AG09309 (cell line): ENCODE results near the gene PHACTR3.
"Not testable (repeated sequence)": the region's sequence is repeated elsewhere in the genome, so short reads cannot be mapped to it uniquely, and the experiment has no call there.

Experiments
- DNase-seq: peaks from one replicate; pipeline ENCODE4 v3.0.0-alpha.2; 2010; ENCODE audit warnings: low read depth
- H3K4me3 ChIP-seq: 2 replicates; pipeline ENCODE4 v1.5.1; 2011; ENCODE audit warnings: mild to moderate bottlenecking, low read depth, low read length, moderate library complexity; ENCODE audit not compliant: control insufficient read depth
- TF ChIP-seq, protein P1 (sequence below): IDR thresholded peaks from 2 replicates; pipeline ENCODE4 v1.5.1; 2011; ENCODE audit warnings: mild to moderate bottlenecking, low read depth, low read length, inconsistent platforms; ENCODE audit not compliant: insufficient read depth, control insufficient read depth; ENCODE audit errors: missing control alignments

PHACTR3 gene

GRCh38 chr20:59845472-59845871 lies 241.1 kb downstream of the PHACTR3 start:
- no peak overlapping the region for H3K4me3 ChIP-seq
- TF ChIP-seq, protein P1, sequence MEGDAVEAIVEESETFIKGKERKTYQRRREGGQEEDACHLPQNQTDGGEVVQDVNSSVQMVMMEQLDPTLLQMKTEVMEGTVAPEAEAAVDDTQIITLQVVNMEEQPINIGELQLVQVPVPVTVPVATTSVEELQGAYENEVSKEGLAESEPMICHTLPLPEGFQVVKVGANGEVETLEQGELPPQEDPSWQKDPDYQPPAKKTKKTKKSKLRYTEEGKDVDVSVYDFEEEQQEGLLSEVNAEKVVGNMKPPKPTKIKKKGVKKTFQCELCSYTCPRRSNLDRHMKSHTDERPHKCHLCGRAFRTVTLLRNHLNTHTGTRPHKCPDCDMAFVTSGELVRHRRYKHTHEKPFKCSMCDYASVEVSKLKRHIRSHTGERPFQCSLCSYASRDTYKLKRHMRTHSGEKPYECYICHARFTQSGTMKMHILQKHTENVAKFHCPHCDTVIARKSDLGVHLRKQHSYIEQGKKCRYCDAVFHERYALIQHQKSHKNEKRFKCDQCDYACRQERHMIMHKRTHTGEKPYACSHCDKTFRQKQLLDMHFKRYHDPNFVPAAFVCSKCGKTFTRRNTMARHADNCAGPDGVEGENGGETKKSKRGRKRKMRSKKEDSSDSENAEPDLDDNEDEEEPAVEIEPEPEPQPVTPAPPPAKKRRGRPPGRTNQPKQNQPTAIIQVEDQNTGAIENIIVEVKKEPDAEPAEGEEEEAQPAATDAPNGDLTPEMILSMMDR, result no peak
- no peak for DNase-seq

- TF ChIP-seq, protein P1, result no peak
- no peak for DNase-seq
- no peak overlapping the region for H3K4me3 ChIP-seq
These were observed 243.8 kb downstream of the PHACTR3 start for GRCh38 chr20:59848182-59848581.

GRCh38 chr20:59850018-59850641 lies 245.8 kb downstream of the PHACTR3 start:
- TF ChIP-seq, protein P1, result peak; percentile 52
- no peak for DNase-seq
- H3K4me3 ChIP-seq, result no peak overlapping the region

- not testable (repeated sequence) for H3K4me3 ChIP-seq, DNase-seq
These were observed 252.2 kb downstream of the PHACTR3 start for GRCh38 chr20:59856526-59856925.

GRCh38 chr20:59856941-59857340 lies 252.6 kb downstream of the PHACTR3 start:
- DNase-seq, H3K4me3 ChIP-seq: not testable (repeated sequence)

DNA sequence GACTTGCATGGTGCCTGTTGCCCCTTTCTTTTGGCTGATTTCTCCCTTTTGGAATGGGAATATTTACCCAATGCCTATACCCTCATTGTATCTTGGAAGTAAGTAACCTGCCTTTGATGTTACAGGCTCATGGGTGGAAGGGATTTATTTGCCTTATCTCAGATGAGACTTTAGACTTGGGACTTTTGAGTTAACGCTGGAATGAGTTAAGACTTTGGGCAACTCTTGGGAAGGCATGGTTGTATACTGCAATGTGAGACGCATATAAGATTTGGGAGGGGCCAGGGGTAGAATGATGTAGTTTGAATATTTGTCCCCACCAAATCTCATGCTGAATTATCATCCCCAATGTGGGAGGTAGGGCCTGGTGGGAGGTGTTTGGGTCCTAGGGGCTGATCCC lies 253.6 kb downstream of the PHACTR3 start:
- TF ChIP-seq, protein P1, result no peak
- no peak overlapping the region for H3K4me3 ChIP-seq
- DNase-seq, result no peak

DNA sequence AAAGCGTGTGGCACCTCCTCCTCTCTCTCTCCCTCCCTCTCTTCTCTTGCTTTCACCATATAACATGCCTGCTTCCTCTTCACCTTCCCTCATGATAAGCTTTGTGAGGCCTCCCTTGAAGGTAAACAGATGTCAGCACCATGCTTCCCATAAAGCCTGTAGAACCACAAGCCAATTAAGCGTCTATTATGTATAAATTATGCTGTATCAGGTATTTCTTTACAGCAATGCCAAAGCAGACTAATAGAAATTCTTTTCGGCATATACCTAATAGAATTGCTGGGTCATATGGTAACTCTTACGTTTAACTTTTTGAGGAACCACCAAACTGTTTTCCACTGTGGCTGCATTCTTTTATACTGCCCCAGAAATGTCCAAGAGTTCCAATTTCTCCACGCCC lies 254.1 kb downstream of the PHACTR3 start:
- H3K4me3 ChIP-seq, result no peak overlapping the region
- no peak for DNase-seq
- TF ChIP-seq, protein P1, result no peak

DNA sequence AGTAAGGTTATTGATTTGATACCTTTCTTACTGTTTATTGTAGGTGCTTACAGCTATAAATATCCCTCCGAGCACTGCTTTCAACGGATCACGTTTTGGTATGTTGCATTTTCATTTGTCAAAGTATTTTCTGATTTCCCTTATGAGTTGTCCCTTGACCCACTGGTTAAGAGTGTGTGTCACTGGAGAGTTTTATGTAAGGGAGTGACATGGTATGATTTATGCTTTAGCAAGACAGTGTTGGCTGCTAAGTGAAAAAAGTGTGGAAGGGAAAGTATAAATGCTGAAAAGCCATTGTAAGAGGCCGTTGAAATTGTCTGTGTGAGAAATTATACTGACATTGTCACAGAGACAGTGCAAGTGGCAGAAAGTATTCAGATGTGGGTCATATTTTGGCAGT lies 257.1 kb downstream of the PHACTR3 start:
- no peak overlapping the region for H3K4me3 ChIP-seq
- TF ChIP-seq, protein P1, result no peak
- no peak for DNase-seq
